Memory B cell (primary cell): ENCODE data around the gene UBE2I.

Experiments used
- ATAC-seq: fragments of 150-1000 bp; cut with Tn5 transposase; 2 replicates; pipeline ENCODE4 v1.10.0; 2021; ENCODE audit warnings: low read depth, mild to moderate bottlenecking, moderate library complexity
- DNase-seq, 2 donors: peaks; one replicate each; pipeline ENCODE4 v3.0.0; 2022; ENCODE audit warnings: low spot score in 2 of 2
- H3K27ac Mint-ChIP-seq: one replicate; pipeline ENCODE4 v1.8.0; 2022; ENCODE audit warnings: mild to moderate bottlenecking, moderate library complexity, mixed read lengths
- H3K27me3 Mint-ChIP-seq: one replicate; pipeline ENCODE4 v1.8.0; 2022; ENCODE audit warnings: mixed read lengths
- H3K36me3 Mint-ChIP-seq: one replicate; pipeline ENCODE4 v1.8.0; 2022; ENCODE audit warnings: mild to moderate bottlenecking, mixed read lengths
- H3K4me1 Mint-ChIP-seq: one replicate; pipeline ENCODE4 v1.8.0; 2022; ENCODE audit warnings: mixed read lengths
- H3K4me3 Mint-ChIP-seq: one replicate; pipeline ENCODE4 v1.8.0; 2022; ENCODE audit warnings: mild to moderate bottlenecking, moderate library complexity, mixed read lengths
- H3K9me3 Mint-ChIP-seq: one replicate; pipeline ENCODE4 v1.8.0; 2022; ENCODE audit warnings: mixed read lengths

UBE2I gene

DNA sequence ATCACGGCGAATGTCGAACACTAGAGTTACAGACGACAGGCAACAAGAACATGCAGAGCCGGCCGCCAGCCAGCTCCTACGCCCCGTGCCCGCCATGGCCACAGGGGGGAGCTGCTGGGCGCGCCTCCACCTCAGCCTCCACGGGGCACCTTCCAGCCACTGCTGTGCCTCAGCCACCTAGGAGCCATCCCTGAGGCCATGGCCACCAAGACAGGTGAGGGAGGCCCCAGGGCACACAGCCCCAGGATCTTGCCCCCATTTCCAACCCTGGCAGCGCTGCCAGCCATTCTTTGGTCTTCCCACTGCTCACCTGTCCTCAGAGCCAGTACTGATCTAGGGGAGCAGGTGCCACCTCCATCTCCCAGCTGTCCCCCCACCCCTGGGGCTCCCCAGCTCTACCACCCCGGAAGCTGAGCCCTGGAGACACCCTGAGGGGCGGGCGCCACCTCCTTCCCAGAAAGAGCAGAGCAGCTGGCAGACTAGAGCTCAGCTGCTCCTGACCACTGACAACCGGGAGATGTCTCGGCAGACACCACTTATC is 54.1 kb downstream of the UBE2I start:
- Mint-ChIP-seq H3K27ac (no peak overlapping the region), H3K36me3 (peaks cover 7% of the 10 kb centered on the region), H3K4me1 (peaks cover 4% of the 10 kb centered on the region), H3K4me3 (no peak overlapping the region), H3K27me3 (no peaks in the 10 kb centered on the region), H3K9me3 (no peaks in the 10 kb centered on the region)
- ATAC-seq (peak; percentile 99), DNase-seq (peak; percentile 78 to 82)

DNA sequence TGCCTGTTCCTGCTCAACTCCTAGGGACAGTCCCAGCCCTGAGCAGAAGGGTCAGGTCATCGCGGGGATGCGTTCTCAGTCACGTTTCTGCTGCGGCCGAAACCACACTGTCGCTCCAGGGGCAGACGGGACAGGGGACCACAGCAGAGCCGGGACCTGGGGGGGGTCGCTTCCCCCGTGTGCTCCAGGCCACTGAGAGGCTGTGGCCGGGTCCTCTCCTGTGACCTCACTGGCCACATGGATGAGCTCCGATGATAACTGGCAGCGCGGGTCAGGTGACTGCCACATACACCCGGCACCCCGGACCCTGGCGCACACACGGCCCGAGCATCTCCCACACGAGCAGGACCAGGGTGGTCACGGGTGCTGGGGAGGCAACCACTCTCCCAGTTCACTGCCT is 55.1 kb downstream of the UBE2I start:
- no peak for ATAC-seq
- Mint-ChIP-seq H3K27me3 (no peaks in the 10 kb centered on the region), H3K9me3 (no peaks in the 10 kb centered on the region), H3K36me3 (peaks cover 7% of the 10 kb centered on the region), H3K4me3 (no peak overlapping the region), H3K4me1 (peaks cover 4% of the 10 kb centered on the region), H3K27ac (no peak overlapping the region)
- DNase-seq: no peak

DNA sequence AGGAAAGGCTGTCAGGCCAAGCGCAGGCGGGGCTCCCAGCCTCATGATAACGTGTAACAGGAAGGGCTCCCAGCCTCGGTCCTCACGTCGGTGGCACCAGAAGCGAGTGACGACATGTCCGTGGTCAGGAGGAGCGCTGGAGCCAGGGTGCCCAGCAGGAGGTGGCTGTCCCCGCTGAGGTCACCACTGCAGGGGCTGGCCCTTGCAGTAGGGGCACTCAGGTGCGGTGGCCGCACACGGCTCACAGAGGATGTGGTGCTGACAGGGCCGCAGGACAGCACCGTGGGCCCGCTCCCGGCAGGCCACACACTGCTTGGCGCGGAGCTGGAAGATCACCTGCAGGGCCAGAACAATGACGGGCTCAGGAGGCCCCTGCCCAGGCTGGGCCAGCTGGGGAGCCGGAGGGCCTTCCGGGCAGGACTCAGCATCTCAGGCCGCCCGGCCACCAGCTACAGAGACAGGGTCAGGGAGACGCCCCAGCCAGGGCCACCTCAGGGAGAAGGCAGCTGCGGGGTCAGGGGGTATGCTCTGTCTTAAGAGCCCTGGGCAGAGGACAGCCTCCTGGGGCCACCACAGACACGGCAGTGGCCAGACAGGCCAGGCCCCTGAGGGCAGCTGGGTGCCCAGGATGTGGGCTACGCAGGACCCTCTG is 56.8 kb downstream of the UBE2I start:
- no peak for ATAC-seq
- no peaks in the 10 kb centered on the region for H3K27me3 Mint-ChIP-seq
- DNase-seq: no peak
- H3K9me3 Mint-ChIP-seq: no peaks in the 10 kb centered on the region
- H3K4me1 Mint-ChIP-seq: peaks cover 4% of the 10 kb centered on the region
- H3K27ac Mint-ChIP-seq: no peak overlapping the region
- H3K4me3 Mint-ChIP-seq: no peak overlapping the region
- peaks cover 5% of the 10 kb centered on the region for H3K36me3 Mint-ChIP-seq

DNA sequence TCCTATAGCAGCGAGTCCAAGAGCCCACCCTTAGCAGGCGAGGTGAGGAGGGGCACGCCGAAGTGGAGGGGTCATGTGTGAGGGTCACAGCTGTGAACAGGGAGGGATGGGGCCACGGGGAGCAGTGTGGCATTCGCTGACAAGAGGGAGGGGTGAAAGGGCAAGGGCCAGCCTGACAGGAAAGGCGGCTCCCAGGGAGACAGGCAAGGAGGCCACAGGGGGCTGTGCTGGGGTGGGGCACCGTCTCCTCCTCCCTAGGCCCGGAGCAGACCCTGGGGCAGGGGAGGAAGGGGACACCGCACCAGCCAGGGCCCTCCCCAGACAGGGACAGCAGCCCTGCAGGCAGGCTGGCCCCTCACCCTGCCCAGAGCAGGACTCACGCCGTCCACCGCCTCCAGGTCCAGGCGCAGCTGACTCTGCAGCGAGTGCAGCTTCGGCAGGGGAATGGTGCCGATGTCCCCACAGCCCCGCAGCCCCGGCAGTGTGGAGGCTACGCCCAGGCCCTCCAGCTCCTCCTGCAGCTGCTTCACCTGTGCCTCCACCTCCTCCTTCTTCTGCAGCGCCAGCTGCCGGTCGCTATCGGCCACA is 57.4 kb downstream of the UBE2I start:
- Mint-ChIP-seq H3K4me3 (no peak overlapping the region), H3K27ac (no peak overlapping the region), H3K36me3 (peaks cover 5% of the 10 kb centered on the region), H3K9me3 (no peaks in the 10 kb centered on the region), H3K27me3 (no peaks in the 10 kb centered on the region), H3K4me1 (peaks cover 4% of the 10 kb centered on the region)
- DNase-seq (no peak), ATAC-seq (no peak)

GRCh38 chr16:1367486-1368174 is 58.2 kb downstream of the UBE2I start:
- Mint-ChIP-seq H3K9me3 (no peaks in the 10 kb centered on the region), H3K27me3 (no peaks in the 10 kb centered on the region), H3K36me3 (peaks cover 5% of the 10 kb centered on the region), H3K4me3 (no peak overlapping the region), H3K4me1 (peaks cover 4% of the 10 kb centered on the region), H3K27ac (no peak overlapping the region)
- DNase-seq (no peak), ATAC-seq (no peak)

GRCh38 chr16:1371054-1371978 is 61.9 kb downstream of the UBE2I start:
- Mint-ChIP-seq H3K27ac (no peak overlapping the region), H3K9me3 (no peaks in the 10 kb centered on the region), H3K4me3 (no peak overlapping the region), H3K4me1 (peaks cover under 1% of the 10 kb centered on the region), H3K27me3 (no peaks in the 10 kb centered on the region), H3K36me3 (peaks cover 3% of the 10 kb centered on the region)
- ATAC-seq (no peak), DNase-seq (no peak)

- ATAC-seq (no peak), DNase-seq (no peak)
- Mint-ChIP-seq H3K27ac (no peak overlapping the region), H3K4me1 (peaks cover 2% of the 10 kb centered on the region), H3K9me3 (no peaks in the 10 kb centered on the region), H3K27me3 (no peaks in the 10 kb centered on the region), H3K36me3 (peaks cover 5% of the 10 kb centered on the region), H3K4me3 (no peak overlapping the region)
Measured at GRCh38 chr16:1372292-1372950, 63.0 kb downstream of the UBE2I start.

GRCh38 chr16:1374418-1375297 is 65.2 kb downstream of the UBE2I start:
- Mint-ChIP-seq H3K4me1 (peaks cover 10% of the 10 kb centered on the region), H3K27me3 (no peaks in the 10 kb centered on the region), H3K36me3 (peaks cover 9% of the 10 kb centered on the region), H3K27ac (no peak overlapping the region), H3K4me3 (no peak overlapping the region), H3K9me3 (no peaks in the 10 kb centered on the region)
- ATAC-seq: no peak
- no peak for DNase-seq

DNA sequence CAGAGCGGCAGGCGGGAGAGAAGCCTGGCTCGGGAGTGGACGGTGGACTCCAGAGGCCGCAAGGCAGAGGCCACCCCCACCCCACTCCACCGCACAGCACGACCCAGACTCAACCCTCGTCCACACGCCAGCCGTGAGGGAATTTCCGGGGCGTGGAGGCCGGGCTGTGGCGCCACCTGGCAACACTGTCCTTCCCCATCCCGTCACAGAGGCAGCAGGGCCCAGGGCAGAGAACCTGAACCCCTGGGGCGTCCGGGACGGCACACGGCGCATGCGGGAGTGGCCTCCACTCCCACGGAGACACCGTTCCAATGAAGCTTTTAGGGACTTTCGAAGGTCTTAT is 65.8 kb downstream of the UBE2I start:
- Mint-ChIP-seq H3K36me3 (peaks cover 9% of the 10 kb centered on the region), H3K4me3 (no peak overlapping the region), H3K9me3 (no peaks in the 10 kb centered on the region), H3K27me3 (no peaks in the 10 kb centered on the region), H3K27ac (no peak overlapping the region), H3K4me1 (peaks cover 14% of the 10 kb centered on the region)
- DNase-seq (no peak), ATAC-seq (no peak)

DNA sequence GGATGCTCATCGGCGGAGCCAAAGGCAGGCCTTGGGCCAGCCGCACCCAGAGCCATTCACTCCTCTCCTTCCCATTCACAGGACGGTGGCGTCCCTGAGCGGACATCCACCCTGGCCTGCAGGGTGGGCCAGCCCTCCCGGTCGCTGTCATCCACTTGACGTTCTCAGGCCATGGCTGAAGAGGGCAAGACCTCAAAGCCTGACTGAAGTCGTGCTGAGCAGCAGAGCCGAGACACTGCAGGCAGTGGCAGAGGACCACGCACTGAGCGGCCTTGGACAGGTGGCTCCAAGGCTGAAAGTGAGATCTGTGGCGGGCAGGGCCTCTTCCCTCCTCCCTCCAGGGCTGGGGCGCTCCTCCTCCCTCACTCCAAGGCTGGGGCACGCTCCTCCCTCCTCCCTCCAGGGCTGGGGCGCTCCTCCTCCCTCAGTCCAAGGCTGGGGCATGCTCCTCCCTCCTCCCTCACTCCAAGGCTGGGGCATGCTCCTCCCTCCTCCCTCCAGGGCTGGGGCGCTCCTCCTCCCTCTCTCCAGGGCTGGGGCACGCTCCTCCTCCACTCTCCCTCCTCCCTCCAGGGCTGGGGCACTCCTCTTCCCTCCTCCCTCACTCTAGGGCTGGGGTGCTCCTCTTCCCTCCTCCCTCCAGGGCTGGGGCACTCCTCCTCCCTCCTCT is 66.4 kb downstream of the UBE2I start:
- Mint-ChIP-seq H3K27me3 (no peaks in the 10 kb centered on the region), H3K36me3 (peaks cover 9% of the 10 kb centered on the region), H3K4me1 (peaks cover 15% of the 10 kb centered on the region), H3K4me3 (no peak overlapping the region), H3K9me3 (no peaks in the 10 kb centered on the region), H3K27ac (no peak overlapping the region)
- no peak for ATAC-seq
- no peak for DNase-seq
